ENCODE measurements around the gene TM9SF4.
"Not testable (repeated sequence)": the region's sequence is repeated elsewhere in the genome, so short reads cannot be mapped to it uniquely, and the experiment has no call there.

TM9SF4 gene

GRCh38 chr20:32165836-32166545 lies 56.5 kb downstream of the TM9SF4 start:
- Histone ChIP-seq H3K27me3 (ENCODE audit: insufficient read depth, poor library complexity, severe bottlenecking) (no peaks in the 10 kb centered on the region), H3K4me3 (replicated peaks; ENCODE audit: insufficient read depth, low read length) (no peak overlapping the region), H3K27ac (replicated peaks) (no peak overlapping the region)
- DNase-seq (ENCODE audit: low read depth in 1 of 2, low spot score in 1 of 2) = no peak
- TF ChIP-seq GABPA (IDR thresholded peaks at IDR 0.05; ENCODE audit: low read depth) (no peak), SPI1 (IDR thresholded peaks at IDR 0.05; ENCODE audit: borderline replicate concordance, low read depth) (no peak), POLR2AphosphoS5 (IDR thresholded peaks at IDR 0.05; ENCODE audit: low read depth) (no peak), REST (IDR thresholded peaks at IDR 0.05; ENCODE audit: insufficient replicate concordance, low read depth) (no peak)
- TF ChIP-seq, protein P1, sequence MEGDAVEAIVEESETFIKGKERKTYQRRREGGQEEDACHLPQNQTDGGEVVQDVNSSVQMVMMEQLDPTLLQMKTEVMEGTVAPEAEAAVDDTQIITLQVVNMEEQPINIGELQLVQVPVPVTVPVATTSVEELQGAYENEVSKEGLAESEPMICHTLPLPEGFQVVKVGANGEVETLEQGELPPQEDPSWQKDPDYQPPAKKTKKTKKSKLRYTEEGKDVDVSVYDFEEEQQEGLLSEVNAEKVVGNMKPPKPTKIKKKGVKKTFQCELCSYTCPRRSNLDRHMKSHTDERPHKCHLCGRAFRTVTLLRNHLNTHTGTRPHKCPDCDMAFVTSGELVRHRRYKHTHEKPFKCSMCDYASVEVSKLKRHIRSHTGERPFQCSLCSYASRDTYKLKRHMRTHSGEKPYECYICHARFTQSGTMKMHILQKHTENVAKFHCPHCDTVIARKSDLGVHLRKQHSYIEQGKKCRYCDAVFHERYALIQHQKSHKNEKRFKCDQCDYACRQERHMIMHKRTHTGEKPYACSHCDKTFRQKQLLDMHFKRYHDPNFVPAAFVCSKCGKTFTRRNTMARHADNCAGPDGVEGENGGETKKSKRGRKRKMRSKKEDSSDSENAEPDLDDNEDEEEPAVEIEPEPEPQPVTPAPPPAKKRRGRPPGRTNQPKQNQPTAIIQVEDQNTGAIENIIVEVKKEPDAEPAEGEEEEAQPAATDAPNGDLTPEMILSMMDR (IDR thresholded peaks at IDR 0.05; ENCODE audit: insufficient read depth, low read length) = no peak

DNA sequence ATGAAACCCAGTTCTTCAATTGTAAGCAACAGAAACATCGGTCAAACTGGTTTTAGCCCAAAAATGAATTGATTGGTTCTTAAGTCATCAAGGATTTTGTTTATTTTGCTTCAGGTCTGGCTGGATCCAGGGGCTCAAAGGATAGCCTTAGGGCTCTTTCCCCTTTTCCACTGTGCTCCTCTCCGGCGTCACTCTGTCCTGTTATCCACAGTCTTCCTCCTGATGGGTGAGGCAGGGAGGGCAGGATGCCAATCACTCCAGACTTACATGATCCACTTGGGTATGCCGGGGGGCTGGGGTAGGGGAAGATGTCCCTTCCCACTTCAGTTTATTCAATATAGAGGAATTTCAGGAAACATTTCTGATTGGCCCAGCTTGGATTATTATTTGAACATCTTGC lies 58.0 kb downstream of the TM9SF4 start:
- H3K27me3 ChIP-seq (ENCODE audit: insufficient read depth, poor library complexity, severe bottlenecking) = no peaks in the 10 kb centered on the region
- no peak for TF ChIP-seq REST (IDR thresholded peaks at IDR 0.05; ENCODE audit: insufficient replicate concordance, low read depth)
- TF ChIP-seq, protein P1 (IDR thresholded peaks at IDR 0.05; ENCODE audit: insufficient read depth, low read length) = no peak
- TF ChIP-seq SPI1 (IDR thresholded peaks at IDR 0.05; ENCODE audit: borderline replicate concordance, low read depth) = no peak
- no peak for TF ChIP-seq POLR2AphosphoS5 (IDR thresholded peaks at IDR 0.05; ENCODE audit: low read depth)
- no peak for TF ChIP-seq GABPA (IDR thresholded peaks at IDR 0.05; ENCODE audit: low read depth)

GRCh38 chr20:32168184-32168910 lies 58.8 kb downstream of the TM9SF4 start:
- no peak for DNase-seq (ENCODE audit: low read depth in 1 of 2, low spot score in 1 of 2)
- no peak overlapping the region for H3K4me3 ChIP-seq (replicated peaks; ENCODE audit: insufficient read depth, low read length)
- TF ChIP-seq SPI1 (IDR thresholded peaks at IDR 0.05; ENCODE audit: borderline replicate concordance, low read depth) = no peak
- TF ChIP-seq REST (IDR thresholded peaks at IDR 0.05; ENCODE audit: insufficient replicate concordance, low read depth) = no peak
- TF ChIP-seq, protein P1 (IDR thresholded peaks at IDR 0.05; ENCODE audit: insufficient read depth, low read length) = no peak
- TF ChIP-seq POLR2AphosphoS5 (IDR thresholded peaks at IDR 0.05; ENCODE audit: low read depth) = no peak
- no peak for TF ChIP-seq GABPA (IDR thresholded peaks at IDR 0.05; ENCODE audit: low read depth)
- H3K27ac ChIP-seq (replicated peaks) = no peak overlapping the region
- no peaks in the 10 kb centered on the region for H3K27me3 ChIP-seq (ENCODE audit: insufficient read depth, poor library complexity, severe bottlenecking)

More for the DNA sequence above, 58.0 kb downstream of the TM9SF4 start:
- no peak overlapping the region for H3K27ac ChIP-seq (replicated peaks)
- DNase-seq (ENCODE audit: low read depth in 1 of 2, low spot score in 1 of 2) = no peak
- H3K4me3 ChIP-seq (replicated peaks; ENCODE audit: insufficient read depth, low read length) = no peak overlapping the region

GRCh38 chr20:32177696-32178095 lies 68.2 kb downstream of the TM9SF4 start:
- H3K27me3 ChIP-seq (ENCODE audit: insufficient read depth, poor library complexity, severe bottlenecking); DNase-seq (ENCODE audit: low read depth in 1 of 2, low spot score in 1 of 2); H3K27ac ChIP-seq (replicated peaks); H3K4me3 ChIP-seq (replicated peaks; ENCODE audit: insufficient read depth, low read length): not testable (repeated sequence)

All from HL-60 (cell line).